Loucy (cell line): ENCODE measurements around the gene SPDYC.

Experiments
- H2AFZ ChIP-seq: fragments of 200-600 bp; sonication (generic); 2 replicates; pipeline ENCODE4 v1.6.0; 2016; ENCODE audit warnings: antibody characterized with exemption, mild to moderate bottlenecking, low read length, moderate library complexity
- H3F3A ChIP-seq: fragments of 200-600 bp; 2 replicates; pipeline ENCODE4 v1.6.0; 2016; ENCODE audit warnings: antibody characterized with exemption, low read depth, mild to moderate bottlenecking
- H3K27me3 ChIP-seq: fragments of 200-600 bp; sonication (generic); 2 replicates; pipeline ENCODE4 v1.6.1; 2014; ENCODE audit warnings: low read length, mild to moderate bottlenecking; ENCODE audit not compliant: insufficient read depth, poor library complexity, severe bottlenecking
- H3K36me3 ChIP-seq: fragments of 200-600 bp; sonication (generic); 2 replicates; pipeline ENCODE4 v1.6.1; 2016; ENCODE audit warnings: low read length; ENCODE audit not compliant: insufficient read depth
- H3K4me1 ChIP-seq: fragments of 200-600 bp; sonication (generic); 2 replicates; pipeline ENCODE4 v1.5.1; 2014; ENCODE audit warnings: low read length, mild to moderate bottlenecking; ENCODE audit not compliant: insufficient read depth, poor library complexity, severe bottlenecking
- H3K4me2 ChIP-seq: fragments of 200-600 bp; sonication (generic); 2 replicates; pipeline ENCODE4 v1.6.0; 2014; ENCODE audit warnings: antibody characterized with exemption, low read length, low read depth, mild to moderate bottlenecking; ENCODE audit not compliant: poor library complexity, severe bottlenecking
- H3K4me3 ChIP-seq: fragments of 200-600 bp; sonication (generic); 2 replicates; pipeline ENCODE4 v1.5.1; 2014; ENCODE audit warnings: low read length, mild to moderate bottlenecking, mixed read lengths; ENCODE audit not compliant: poor library complexity, severe bottlenecking
- H3K79me2 ChIP-seq: fragments of 200-600 bp; sonication (generic); 2 replicates; pipeline ENCODE4 v1.6.1; 2014; ENCODE audit warnings: low read length; ENCODE audit not compliant: insufficient read depth
- H3K9ac ChIP-seq: fragments of 200-600 bp; sonication (generic); 2 replicates; pipeline ENCODE4 v1.6.0; 2014; ENCODE audit warnings: mild to moderate bottlenecking, low read depth, low read length, moderate library complexity; ENCODE audit not compliant: poor library complexity, severe bottlenecking
- H3K9me2 ChIP-seq: fragments of 200-600 bp; sonication (generic); replicated peaks from 2 replicates; pipeline ENCODE4 v1.6.1; 2016; ENCODE audit warnings: low read depth, low read length, mixed read lengths
- H3K9me3 ChIP-seq: fragments of 200-600 bp; sonication (generic); 2 replicates; pipeline ENCODE4 v1.6.1; 2014; ENCODE audit warnings: mild to moderate bottlenecking, antibody characterized with exemption, low read length, low read depth; ENCODE audit not compliant: insufficient read depth
- H4K20me1 ChIP-seq: fragments of 200-600 bp; sonication (generic); 2 replicates; pipeline ENCODE4 v1.6.0; 2014; ENCODE audit warnings: antibody characterized with exemption, low read length, mild to moderate bottlenecking; ENCODE audit not compliant: insufficient read depth, poor library complexity, severe bottlenecking
- CTCF ChIP-seq: fragments of 200-600 bp; sonication (generic); conservative IDR thresholded peaks from 2 replicates; pipeline ENCODE4 v1.5.1; 2014; ENCODE audit warnings: mild to moderate bottlenecking, antibody characterized with exemption, low read length
- EZH2phosphoT487 ChIP-seq: fragments of 200-600 bp; IDR thresholded peaks from 2 replicates; pipeline ENCODE4 v1.6.1; 2018; ENCODE audit warnings: antibody characterized with exemption, mild to moderate bottlenecking, moderate library complexity, borderline replicate concordance

Gene SPDYC

GRCh38 chr11:65132988-65133700 is 36.9 kb upstream of the SPDYC start:
- Histone ChIP-seq H3K9me2 (no peaks in the 10 kb centered on the region), H3K9ac (peak overlapping the region; percentile 88), H3K4me2 (peak overlapping the region; percentile 98), H4K20me1 (peaks cover 21% of the 10 kb centered on the region), H3K4me3 (peak overlapping the region; percentile 84), H3F3A (no peaks in the 10 kb centered on the region), H3K36me3 (peaks cover 32% of the 10 kb centered on the region), H3K79me2 (peaks cover 26% of the 10 kb centered on the region), H3K9me3 (no peaks in the 10 kb centered on the region), H3K4me1 (peaks cover 24% of the 10 kb centered on the region), H2AFZ (no peak overlapping the region), H3K27me3 (no peaks in the 10 kb centered on the region)
- no peak for TF ChIP-seq EZH2phosphoT487

GRCh38 chr11:65133724-65134123 is 36.3 kb upstream of the SPDYC start:
- no peak overlapping the region; the same call in 1 of the 2 replicates for H2AFZ ChIP-seq
- H3K9me2 ChIP-seq: no peaks in the 10 kb centered on the region
- peaks cover 26% of the 10 kb centered on the region for H3K79me2 ChIP-seq
- peak overlapping the region; percentile 88 for H3K9ac ChIP-seq
- H3F3A ChIP-seq: no peaks in the 10 kb centered on the region
- TF ChIP-seq CTCF: no peak
- no peak for TF ChIP-seq EZH2phosphoT487
- H3K4me2 ChIP-seq: peak overlapping the region; percentile 98
- H3K36me3 ChIP-seq: peaks cover 26% of the 10 kb centered on the region
- H3K4me1 ChIP-seq: peaks cover 24% of the 10 kb centered on the region
- peaks cover 21% of the 10 kb centered on the region for H4K20me1 ChIP-seq
- peak overlapping the region; percentile 84 for H3K4me3 ChIP-seq
- H3K27me3 ChIP-seq: no peaks in the 10 kb centered on the region
- H3K9me3 ChIP-seq: no peaks in the 10 kb centered on the region

GRCh38 chr11:65134240-65134951 is 35.6 kb upstream of the SPDYC start, which contains the start of gene SYVN1:
Gene SYVN1 (minus strand): TSS chr11:65134519. CDS start chr11:65133601, 918 bp downstream.
- no peak for TF ChIP-seq EZH2phosphoT487
- no peak for TF ChIP-seq CTCF
- Histone ChIP-seq H3K79me2 (peaks cover 26% of the 10 kb centered on the region), H3K9ac (peak within 1 kb of the TSS; percentile 88), H3K4me1 (peaks cover 24% of the 10 kb centered on the region), H2AFZ (peak within 1 kb of the TSS; percentile 92), H3K36me3 (peaks cover 19% of the 10 kb centered on the region; the same call in 1 of the 2 replicates), H3F3A (no peaks in the 10 kb centered on the region), H3K9me3 (no peaks in the 10 kb centered on the region), H3K4me2 (peak within 1 kb of the TSS; percentile 98), H3K9me2 (no peaks in the 10 kb centered on the region), H3K27me3 (no peaks in the 10 kb centered on the region), H4K20me1 (peaks cover 21% of the 10 kb centered on the region), H3K4me3 (peak within 1 kb of the TSS; percentile 84)
